Fibroblast of the aortic adventitia (primary cell): ENCODE data around the gene RANBP3. TPM values are rescaled to one million over a fixed set of nuclear protein-coding genes. Genes with fewer than 3 reads are reported as not detected.

Source experiments
- DNase-seq: peaks from one replicate; pipeline ENCODE4 v3.0.0-alpha.2; 2010; ENCODE audit warnings: low read depth
- H3K4me3 ChIP-seq: 2 replicates; pipeline ENCODE4 v1.5.1; 2011; ENCODE audit warnings: low read depth, mild to moderate bottlenecking, control low read depth, low read length, moderate library complexity
- total RNA-seq: library from RNA; depleted of rRNA; stranded (reverse); fragments of >200 nt; gene quantifications from 2 replicates; pipeline ENCODE4 v1.2.3, GENCODE V29; 2012; ENCODE audit warnings: low replicate concordance
- TF ChIP-seq, protein P1 (sequence below): IDR thresholded peaks from 2 replicates; pipeline ENCODE4 v1.5.1; 2011; ENCODE audit warnings: mild to moderate bottlenecking, low read length, control low read depth, inconsistent platforms; ENCODE audit not compliant: insufficient read depth

Gene RANBP3
- total RNA-seq, 1 donor, result 58.0 TPM

DNA sequence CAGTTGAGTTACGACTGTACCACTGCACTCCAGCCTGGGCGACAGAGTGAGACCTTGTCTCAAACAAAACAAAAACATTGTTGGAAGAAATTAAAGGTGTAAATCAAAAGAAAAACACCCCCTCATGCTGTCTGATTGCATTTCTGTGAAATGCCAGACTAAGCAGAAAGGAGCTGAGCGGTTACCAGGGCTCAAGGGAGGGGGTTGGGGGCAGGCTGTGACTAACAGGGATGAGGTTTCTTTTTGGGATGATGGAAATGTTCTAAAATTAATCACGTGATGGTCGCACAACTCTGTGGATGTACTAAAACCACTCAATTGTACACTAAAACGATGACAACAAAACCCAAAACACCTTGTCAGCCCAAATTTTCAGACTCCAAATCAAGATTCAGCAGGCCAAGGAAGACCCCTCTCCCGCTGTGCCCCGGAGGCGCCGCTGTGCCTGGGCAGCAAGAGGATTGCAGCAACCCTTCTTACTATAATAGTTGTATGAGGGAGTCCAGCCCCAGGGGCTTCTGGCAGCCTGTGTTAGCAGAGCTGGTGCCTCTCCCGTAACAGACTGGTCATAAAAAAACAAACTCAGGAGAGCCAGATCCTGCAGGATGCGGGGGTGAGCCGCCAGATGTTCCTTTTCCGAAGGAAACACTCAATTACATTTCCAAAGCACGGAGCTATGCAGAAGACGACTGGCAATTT is 43.0 kb downstream of the RANBP3 start:
- DNase-seq, result peak; percentile 73
- no peak overlapping the region for H3K4me3 ChIP-seq
- TF ChIP-seq, protein P1, sequence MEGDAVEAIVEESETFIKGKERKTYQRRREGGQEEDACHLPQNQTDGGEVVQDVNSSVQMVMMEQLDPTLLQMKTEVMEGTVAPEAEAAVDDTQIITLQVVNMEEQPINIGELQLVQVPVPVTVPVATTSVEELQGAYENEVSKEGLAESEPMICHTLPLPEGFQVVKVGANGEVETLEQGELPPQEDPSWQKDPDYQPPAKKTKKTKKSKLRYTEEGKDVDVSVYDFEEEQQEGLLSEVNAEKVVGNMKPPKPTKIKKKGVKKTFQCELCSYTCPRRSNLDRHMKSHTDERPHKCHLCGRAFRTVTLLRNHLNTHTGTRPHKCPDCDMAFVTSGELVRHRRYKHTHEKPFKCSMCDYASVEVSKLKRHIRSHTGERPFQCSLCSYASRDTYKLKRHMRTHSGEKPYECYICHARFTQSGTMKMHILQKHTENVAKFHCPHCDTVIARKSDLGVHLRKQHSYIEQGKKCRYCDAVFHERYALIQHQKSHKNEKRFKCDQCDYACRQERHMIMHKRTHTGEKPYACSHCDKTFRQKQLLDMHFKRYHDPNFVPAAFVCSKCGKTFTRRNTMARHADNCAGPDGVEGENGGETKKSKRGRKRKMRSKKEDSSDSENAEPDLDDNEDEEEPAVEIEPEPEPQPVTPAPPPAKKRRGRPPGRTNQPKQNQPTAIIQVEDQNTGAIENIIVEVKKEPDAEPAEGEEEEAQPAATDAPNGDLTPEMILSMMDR, result no peak

DNA sequence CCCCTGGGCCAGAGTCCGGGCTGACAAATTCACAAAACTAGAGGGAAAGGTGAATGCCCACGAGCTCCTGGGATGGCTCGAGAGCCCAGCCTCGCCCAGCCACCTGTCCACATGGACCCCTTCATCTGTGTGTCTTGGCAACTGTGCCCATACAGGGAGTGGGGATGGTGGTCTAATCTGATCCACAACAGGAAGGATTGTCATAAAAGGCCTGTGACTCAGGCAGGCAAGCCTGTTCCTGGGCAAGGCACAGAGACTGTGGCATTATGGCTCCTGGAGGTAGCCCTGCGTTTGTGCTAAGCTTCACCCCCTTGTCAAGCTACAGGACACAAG is 43.9 kb downstream of the RANBP3 start:
- DNase-seq, result no peak
- no peak overlapping the region for H3K4me3 ChIP-seq
- TF ChIP-seq, protein P1, result no peak

DNA sequence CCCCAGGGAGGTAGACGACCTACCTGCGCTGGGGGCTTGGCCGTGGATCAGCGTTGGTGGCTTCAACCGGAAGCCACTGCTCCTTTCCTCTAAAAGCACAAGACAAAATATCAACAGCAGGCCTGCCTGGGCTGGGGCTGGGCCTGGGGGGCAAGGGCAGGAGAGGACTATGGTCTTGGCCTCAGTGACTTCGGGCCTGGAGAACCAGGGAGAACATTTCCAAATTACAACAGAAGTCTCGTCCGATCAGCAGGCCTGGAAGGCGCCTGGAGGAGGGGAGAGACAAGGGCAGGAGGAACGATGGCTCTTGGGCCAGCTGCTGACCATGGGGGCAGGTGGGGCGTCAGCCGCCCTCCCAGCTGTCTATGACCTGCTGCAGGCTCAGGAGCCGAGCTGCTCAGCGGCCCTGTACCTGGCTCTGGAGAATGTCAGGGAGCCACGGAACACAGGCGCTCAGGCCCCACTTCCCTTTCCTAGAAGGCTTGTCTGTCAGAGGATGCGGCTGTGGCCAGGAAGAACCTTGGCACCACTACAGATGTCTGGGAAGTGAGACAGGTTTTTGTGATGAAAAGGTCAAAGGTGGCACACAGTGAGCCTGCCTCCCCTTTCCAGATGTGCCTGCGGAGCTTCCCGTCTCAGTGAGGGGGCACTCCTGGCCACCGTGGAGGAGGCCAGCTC is 44.4 kb downstream of the RANBP3 start:
- DNase-seq, result no peak
- H3K4me3 ChIP-seq, result no peak overlapping the region
- TF ChIP-seq, protein P1, result no peak

DNA sequence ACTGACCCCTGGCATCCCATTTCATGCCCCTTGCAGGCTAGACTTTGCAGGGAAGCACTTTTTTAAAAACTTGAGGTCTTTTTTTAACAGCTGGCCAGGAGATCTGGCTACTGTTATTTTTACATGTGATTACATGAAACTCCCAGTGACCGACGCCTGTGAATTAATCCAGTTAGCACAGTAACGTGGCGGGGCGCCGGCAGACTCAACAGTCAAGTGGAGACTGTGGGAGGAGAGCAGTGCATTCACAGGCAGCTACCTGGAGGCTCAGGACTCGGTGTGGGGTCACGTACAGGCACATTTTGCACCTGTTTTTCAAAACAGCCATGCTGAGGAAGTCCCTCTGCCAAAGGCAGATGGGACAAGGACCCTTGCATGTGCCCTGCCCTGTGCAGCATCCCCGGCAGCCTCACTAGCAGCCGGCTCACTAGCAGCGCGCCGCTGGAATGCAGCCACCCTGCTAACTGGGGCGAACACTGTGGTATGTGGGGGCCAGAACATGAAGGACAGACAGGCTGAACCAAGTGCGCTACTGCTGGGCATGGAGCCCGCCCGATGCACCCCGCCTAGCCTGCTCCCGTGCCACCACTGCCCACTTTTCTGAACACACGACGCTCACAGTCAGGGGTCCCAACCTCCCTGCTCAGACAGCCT is 45.2 kb downstream of the RANBP3 start:
- DNase-seq, result no peak
- TF ChIP-seq, protein P1, result no peak
- H3K4me3 ChIP-seq, result no peak overlapping the region

DNA sequence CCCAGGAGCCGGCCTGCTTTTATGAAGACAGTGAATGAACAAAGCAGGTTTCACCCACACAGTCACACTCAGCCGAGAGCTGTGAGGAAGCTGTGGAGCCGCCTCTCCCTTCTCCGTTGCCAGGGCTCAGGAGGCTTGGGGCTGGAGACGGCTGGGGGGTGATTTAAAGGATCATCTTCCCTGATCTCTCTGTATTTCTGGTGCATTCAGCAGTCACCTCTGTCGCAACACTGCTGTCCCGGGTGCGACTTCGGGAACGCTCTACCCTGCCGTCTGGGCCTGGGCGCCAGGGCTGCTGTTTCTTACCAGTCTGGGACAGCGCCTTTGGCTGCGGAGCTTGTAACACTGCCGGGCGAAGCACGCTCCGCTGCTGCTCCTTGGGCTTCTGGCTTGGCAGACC is 45.8 kb downstream of the RANBP3 start:
- H3K4me3 ChIP-seq, result no peak overlapping the region
- no peak for DNase-seq
- TF ChIP-seq, protein P1, result no peak

DNA sequence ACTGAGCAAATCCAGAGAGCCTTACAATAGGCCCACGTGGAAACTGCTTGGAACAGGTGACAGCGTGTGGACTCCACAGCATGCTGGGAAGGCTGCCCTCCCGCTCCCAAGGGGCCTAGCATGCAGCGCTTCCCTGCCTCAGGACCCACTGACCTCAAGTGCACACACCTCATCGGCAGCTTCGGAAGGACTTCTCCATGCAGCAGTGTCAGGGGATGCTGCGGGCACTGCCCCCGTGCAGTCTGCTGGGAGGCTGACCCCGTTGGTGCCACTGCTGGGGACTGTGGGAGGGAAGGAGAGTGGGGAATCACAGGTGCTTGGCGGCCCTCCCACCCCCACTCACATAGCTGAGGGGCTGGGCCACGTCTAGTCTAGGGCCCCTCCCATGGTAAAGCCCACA is 46.7 kb downstream of the RANBP3 start:
- H3K4me3 ChIP-seq, result no peak overlapping the region
- no peak for DNase-seq
- TF ChIP-seq, protein P1, result no peak
